SK-N-SH (cell line): ENCODE results near the gene TMPRSS6. TPM values are rescaled to one million over a fixed set of nuclear protein-coding genes. Genes with fewer than 3 reads are reported as not detected.

Experiments
- CTCF ChIA-PET: fragments of 300-600, 350-600 bp; formaldehyde crosslinking; extraction: SDS; loops from one replicate; lab custom pipeline; 2021; lab: Yijun Ruan, JAX
- POLR2A ChIA-PET: fragments of 350-600 bp; sonication (Branson Sonifier 250); formaldehyde crosslinking; extraction: SDS; loops from one replicate; lab custom pipeline; 2020; ENCODE audit warnings: antibody characterized with exemption, inconsistent platforms; lab: Yijun Ruan, JAX
- DNase-seq: peaks from one replicate; pipeline ENCODE4 v3.0.0; 2012
- H2AFZ ChIP-seq: fragments of 200-600 bp; sonication (generic); 2 replicates; pipeline ENCODE4 v1.8.1; 2016; ENCODE audit warnings: antibody characterized with exemption, mild to moderate bottlenecking, low read depth
- H3F3A ChIP-seq: fragments of 200-600 bp; sonication (generic); replicated peaks from 2 replicates; pipeline ENCODE3; 2016; ENCODE audit warnings: antibody characterized with exemption, mild to moderate bottlenecking; ENCODE audit not compliant: insufficient read depth
- H3K27ac ChIP-seq, 2 experiments: fragments of 200-500 bp in 1 of 2; fragments of 200-600 bp in 1 of 2; sonication (Bioruptor generic) in 1 of 2; sonication (generic), shearing (Covaris generic) in 1 of 2; 2 replicates each; pipeline versions ENCODE4 v1.5.1 to v1.6.1; 2014 to 2016; ENCODE audit warnings: low read depth in 2 of 2, inconsistent platforms in 1 of 2, low read length in 1 of 2, mild to moderate bottlenecking in 1 of 2, mixed read lengths in 1 of 2
- H3K27me3 ChIP-seq: fragments of 200-600 bp; sonication (generic), shearing (Covaris generic); 2 replicates; pipeline ENCODE4 v1.6.1; 2016; ENCODE audit warnings: mixed run types; ENCODE audit not compliant: insufficient read depth
- H3K36me3 ChIP-seq, 2 experiments: fragments of 200-500 bp in 1 of 2; fragments of 200-600 bp in 1 of 2; sonication (Bioruptor generic) in 1 of 2; sonication (generic) in 1 of 2; replicated peaks in 1 of 2; 2 replicates each; pipeline versions ENCODE3 to v1.5.1; 2014 to 2016; ENCODE audit warnings: low read length in 1 of 2, mild to moderate bottlenecking in 1 of 2; ENCODE audit not compliant: insufficient read depth in 2 of 2, control insufficient read depth in 1 of 2
- H3K4me1 ChIP-seq, 2 experiments: fragments of 200-500 bp in 1 of 2; fragments of 200-600 bp in 1 of 2; sonication (Bioruptor generic) in 1 of 2; sonication (generic), shearing (Covaris generic) in 1 of 2; 2 replicates each; pipeline versions ENCODE4 v1.5.1 to v1.6.1; 2014 to 2016; ENCODE audit warnings: low read depth in 1 of 2, low read length in 1 of 2, mixed run types in 1 of 2; ENCODE audit not compliant: insufficient read depth in 2 of 2, control insufficient read depth in 1 of 2
- H3K4me2 ChIP-seq: fragments of 200-600 bp; sonication (generic), shearing (Covaris generic); 2 replicates; pipeline ENCODE4 v1.6.1; 2017; ENCODE audit warnings: mixed run types
- H3K4me3 ChIP-seq, 2 experiments: fragments of 200-500 bp in 1 of 2; fragments of 200-600 bp in 1 of 2; sonication (Bioruptor generic) in 1 of 2; sonication (generic), shearing (Covaris generic) in 1 of 2; 2 replicates each; pipeline versions ENCODE4 v1.5.1 to v1.8.1; 2014 to 2016; ENCODE audit warnings: low read depth in 2 of 2, inconsistent platforms in 1 of 2, low read length in 1 of 2, mild to moderate bottlenecking in 1 of 2, mixed read lengths in 1 of 2, moderate library complexity in 1 of 2
- H3K79me2 ChIP-seq: fragments of 200-600 bp; sonication (generic); 2 replicates; pipeline ENCODE4 v1.8.1; 2017; ENCODE audit warnings: mild to moderate bottlenecking; ENCODE audit not compliant: insufficient read depth
- H3K9ac ChIP-seq: fragments of 200-600 bp; sonication (generic); 2 replicates; pipeline ENCODE4 v1.6.1; 2017; ENCODE audit warnings: mixed run types
- H3K9me2 ChIP-seq: fragments of 200-600 bp; sonication (generic); 2 replicates; pipeline ENCODE4 v1.6.1; 2017; ENCODE audit warnings: mixed run types
- H3K9me3 ChIP-seq: fragments of 200-600 bp; sonication (generic); 2 replicates; pipeline ENCODE4 v1.6.1; 2017; ENCODE audit warnings: mixed run types, mild to moderate bottlenecking, moderate library complexity
- H4K20me1 ChIP-seq: fragments of 200-600 bp; sonication (generic); 2 replicates; pipeline ENCODE4 v1.6.1; 2017; ENCODE audit warnings: mild to moderate bottlenecking, mixed run types; ENCODE audit not compliant: insufficient read depth
- ELF1 ChIP-seq: IDR thresholded peaks from 2 replicates; pipeline ENCODE4 v1.4.0; 2012
- EP300 ChIP-seq, 2 experiments: IDR thresholded peaks; 2 replicates each; pipeline versions ENCODE4 v1.4.0 to v1.6.1; 2012; ENCODE audit warnings: borderline replicate concordance in 1 of 2, low read depth in 1 of 2, low read length in 1 of 2
- FOXJ3 ChIP-seq: sonication (generic); formaldehyde crosslinking; IDR thresholded peaks from 2 replicates; pipeline ENCODE4 v1.5.1; 2020; ENCODE audit warnings: mild to moderate bottlenecking, missing genetic modification reagents
- GABPA ChIP-seq: IDR thresholded peaks from 2 replicates; pipeline ENCODE4 v1.4.0; 2012; ENCODE audit warnings: low read depth, mild to moderate bottlenecking
- GATA2 ChIP-seq: sonication (generic); formaldehyde crosslinking; IDR thresholded peaks from 2 replicates; pipeline ENCODE4 v1.5.0; 2020; ENCODE audit warnings: mild to moderate bottlenecking, missing genetic modification reagents
- MXI1 ChIP-seq: IDR thresholded peaks from 2 replicates; pipeline ENCODE4 v1.6.1; 2012; ENCODE audit warnings: mild to moderate bottlenecking, low read depth, low read length, improper control_type of control experiment
- NFIC ChIP-seq: IDR thresholded peaks from 2 replicates; pipeline ENCODE4 v1.4.0; 2012; ENCODE audit warnings: borderline replicate concordance
- RAD21 ChIP-seq: IDR thresholded peaks from 2 replicates; pipeline ENCODE4 v1.6.1; 2012; ENCODE audit warnings: mild to moderate bottlenecking, low read length
- REST ChIP-seq: IDR thresholded peaks from 2 replicates; pipeline ENCODE4 v1.6.1; 2012; ENCODE audit warnings: mild to moderate bottlenecking, low read depth, low read length, moderate library complexity
- RXRA ChIP-seq: IDR thresholded peaks from 2 replicates; pipeline ENCODE4 v1.4.0; 2012; ENCODE audit warnings: low read depth, mild to moderate bottlenecking, borderline replicate concordance
- SIN3A ChIP-seq: IDR thresholded peaks from 2 replicates; pipeline ENCODE4 v1.6.1; 2012; ENCODE audit warnings: low read depth, mild to moderate bottlenecking, low read length, moderate library complexity, borderline replicate concordance
- TEAD4 ChIP-seq: IDR thresholded peaks from 2 replicates; pipeline ENCODE4 v1.4.0; 2012; ENCODE audit warnings: mild to moderate bottlenecking, borderline replicate concordance; ENCODE audit not compliant: insufficient read depth
- USF1 ChIP-seq: IDR thresholded peaks from 2 replicates; pipeline ENCODE4 v1.4.0; 2012; ENCODE audit warnings: low read depth, borderline replicate concordance
- YY1 ChIP-seq: IDR thresholded peaks from 2 replicates; pipeline ENCODE4 v1.4.0; 2012; ENCODE audit warnings: low read depth, mild to moderate bottlenecking
- ZBTB33 ChIP-seq: IDR thresholded peaks from 2 replicates; pipeline ENCODE4 v1.4.0; 2012; ENCODE audit warnings: low read depth, borderline replicate concordance
- WGBS: methylation state at CpG from one replicate; pipeline ENCODE4 v1.1.6; 2017; ENCODE audit warnings: low lambda C conversion rate; 5-methylcytosine and 5-hydroxymethylcytosine counted together
- polyA plus RNA-seq, 3 experiments: library from polyadenylated mRNA; depleted of rRNA; stranded (reverse); fragments of >200 nt; gene quantifications; 2 replicates each; pipeline ENCODE4 v1.2.3, GENCODE V29; 2012
- TF ChIP-seq, protein P1 (sequence below): IDR thresholded peaks from 2 replicates; pipeline ENCODE4 v1.4.0; 2012; ENCODE audit warnings: low read depth
- TF ChIP-seq, protein P2 (sequence below): fragments of 200-600 bp; sonication (generic); IDR thresholded peaks from 2 replicates; pipeline ENCODE4 v1.6.1; 2017; ENCODE audit warnings: antibody characterized with exemption, mild to moderate bottlenecking, moderate library complexity

The TMPRSS6 gene
- polyA plus RNA-seq, 1 of the 3 experiments (the other 2 are of a cell fraction) = not detected

- Histone ChIP-seq H3F3A (no peaks in the 10 kb centered on the region), H3K9ac (no peak overlapping the region), H3K4me3 (no peak overlapping the region), H3K4me1 (peaks cover 0 to 7% of the 10 kb centered on the region in 2 experiments; a peak in 1 of 4 replicates), H2AFZ (no peak overlapping the region), H3K9me2 (no peaks in the 10 kb centered on the region), H3K9me3 (no peaks in the 10 kb centered on the region), H3K4me2 (no peak overlapping the region), H3K36me3 (no peaks in the 10 kb centered on the region)
- ChIA-PET POLR2A (no interaction called here), CTCF (interaction anchor here (1.3 kb wide), 2 partner anchors 16 to 107 kb away, joined by 3 read pairs; no protein-coding TSS in a partner anchor)
- TF ChIP-seq TEAD4 = no peak
- TF ChIP-seq GATA2 (CRISPR knock-in tag) = no peak
- no peak for TF ChIP-seq RXRA
- no peak for TF ChIP-seq FOXJ3 (CRISPR knock-in tag)
- TF ChIP-seq SIN3A = no peak
- no peak for TF ChIP-seq YY1
- no peak for TF ChIP-seq RAD21
- no peak for TF ChIP-seq MXI1
- TF ChIP-seq USF1 = no peak
- TF ChIP-seq REST = no peak
- TF ChIP-seq, all 33 proteins: peak for 0
- no peaks in the 10 kb centered on the region for H3K79me2 ChIP-seq
- no peaks in the 10 kb centered on the region for H4K20me1 ChIP-seq
- DNase-seq = no peak
- H3K27ac ChIP-seq = no peak overlapping the region
- H3K27me3 ChIP-seq = peaks cover 23% of the 10 kb centered on the region; the same call in 1 of the 2 replicates
- 44% methylated on average over 6 of the region's 6 CpGs for WGBS
Observed at GRCh38 chr22:37092997-37093396, 16.5 kb downstream of the TMPRSS6 start.

GRCh38 chr22:37091994-37092393 lies 17.5 kb downstream of the TMPRSS6 start:
- Histone ChIP-seq H3K4me3 (no peak overlapping the region), H3K4me2 (no peak overlapping the region), H3K9me3 (no peaks in the 10 kb centered on the region), H3K79me2 (no peaks in the 10 kb centered on the region), H3K9ac (no peak overlapping the region), H3K4me1 (peaks cover 0 to 7% of the 10 kb centered on the region in 2 experiments; a peak in 1 of 4 replicates), H3F3A (no peaks in the 10 kb centered on the region), H3K36me3 (no peaks in the 10 kb centered on the region), H3K9me2 (no peaks in the 10 kb centered on the region), H2AFZ (no peak overlapping the region), H3K27me3 (peaks cover 18% of the 10 kb centered on the region; the same call in 1 of the 2 replicates), H3K27ac (no peak overlapping the region), H4K20me1 (no peaks in the 10 kb centered on the region)
- 64% methylated on average over 7 of the region's 7 CpGs for WGBS
- ChIA-PET POLR2A (interaction anchor here (0.6 kb wide), 1 partner anchor 28 kb away, joined by 3 read pairs; no protein-coding TSS in a partner anchor), CTCF (interaction anchor here (0.6 to 1.3 kb wide), 2 partner anchors 15 to 113 kb away, joined by 3 read pairs; no protein-coding TSS in a partner anchor)
- TF ChIP-seq GABPA = no peak
- TF ChIP-seq, protein P1, sequence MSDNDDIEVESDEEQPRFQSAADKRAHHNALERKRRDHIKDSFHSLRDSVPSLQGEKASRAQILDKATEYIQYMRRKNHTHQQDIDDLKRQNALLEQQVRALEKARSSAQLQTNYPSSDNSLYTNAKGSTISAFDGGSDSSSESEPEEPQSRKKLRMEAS = no peak
- no peak for TF ChIP-seq TEAD4
- no peak for TF ChIP-seq NFIC
- no peak for TF ChIP-seq ZBTB33
- no peak for TF ChIP-seq USF1
- TF ChIP-seq YY1 = no peak
- no peak for TF ChIP-seq RAD21
- TF ChIP-seq MXI1 = no peak
- TF ChIP-seq, protein P2, sequence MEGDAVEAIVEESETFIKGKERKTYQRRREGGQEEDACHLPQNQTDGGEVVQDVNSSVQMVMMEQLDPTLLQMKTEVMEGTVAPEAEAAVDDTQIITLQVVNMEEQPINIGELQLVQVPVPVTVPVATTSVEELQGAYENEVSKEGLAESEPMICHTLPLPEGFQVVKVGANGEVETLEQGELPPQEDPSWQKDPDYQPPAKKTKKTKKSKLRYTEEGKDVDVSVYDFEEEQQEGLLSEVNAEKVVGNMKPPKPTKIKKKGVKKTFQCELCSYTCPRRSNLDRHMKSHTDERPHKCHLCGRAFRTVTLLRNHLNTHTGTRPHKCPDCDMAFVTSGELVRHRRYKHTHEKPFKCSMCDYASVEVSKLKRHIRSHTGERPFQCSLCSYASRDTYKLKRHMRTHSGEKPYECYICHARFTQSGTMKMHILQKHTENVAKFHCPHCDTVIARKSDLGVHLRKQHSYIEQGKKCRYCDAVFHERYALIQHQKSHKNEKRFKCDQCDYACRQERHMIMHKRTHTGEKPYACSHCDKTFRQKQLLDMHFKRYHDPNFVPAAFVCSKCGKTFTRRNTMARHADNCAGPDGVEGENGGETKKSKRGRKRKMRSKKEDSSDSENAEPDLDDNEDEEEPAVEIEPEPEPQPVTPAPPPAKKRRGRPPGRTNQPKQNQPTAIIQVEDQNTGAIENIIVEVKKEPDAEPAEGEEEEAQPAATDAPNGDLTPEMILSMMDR = no peak
- TF ChIP-seq EP300 (IDR thresholded peaks at IDR 0.05; ENCODE audit: borderline replicate concordance in 1 of 2, low read depth in 1 of 2, low read length in 1 of 2) = no peak
- no peak for TF ChIP-seq ELF1
- DNase-seq = no peak
